OCI-LY1 (cell line): ENCODE measurements around the gene SH3BGR.

ENCODE experiments used
- H2AFZ ChIP-seq: fragments of 200-600 bp; sonication (generic), shearing (Covaris generic); 2 replicates; pipeline ENCODE4 v1.6.0; 2014; ENCODE audit warnings: antibody characterized with exemption, mild to moderate bottlenecking, low read length
- H3F3A ChIP-seq: fragments of 200-600 bp; sonication (generic), shearing (Covaris generic); 2 replicates; pipeline ENCODE4 v1.6.0; 2014; ENCODE audit warnings: mild to moderate bottlenecking, antibody characterized with exemption, low read length, moderate library complexity; ENCODE audit not compliant: insufficient read depth
- H3K27ac ChIP-seq: fragments of 200-600 bp; sonication (generic); 2 replicates; pipeline ENCODE4 v1.5.1; 2014; ENCODE audit warnings: low read length, mixed run types, mild to moderate bottlenecking, low read depth; ENCODE audit not compliant: poor library complexity, severe bottlenecking
- H3K27me3 ChIP-seq: fragments of 200-600 bp; sonication (generic); 2 replicates; pipeline ENCODE4 v1.6.0; 2014; ENCODE audit warnings: antibody characterized with exemption, mild to moderate bottlenecking, low read length, moderate library complexity; ENCODE audit not compliant: insufficient read depth
- H3K36me3 ChIP-seq: fragments of 200-600 bp; sonication (generic); 2 replicates; pipeline ENCODE4 v1.6.1; 2014; ENCODE audit warnings: mild to moderate bottlenecking, antibody characterized with exemption, low read length, moderate library complexity, mixed read lengths; ENCODE audit not compliant: insufficient read depth
- H3K4me1 ChIP-seq: fragments of 200-600 bp; sonication (generic); 2 replicates; pipeline ENCODE4 v1.5.1; 2014; ENCODE audit warnings: mild to moderate bottlenecking, low read length, moderate library complexity; ENCODE audit not compliant: insufficient read depth, severe bottlenecking
- H3K4me2 ChIP-seq: fragments of 200-600 bp; sonication (generic), shearing (Covaris generic); 2 replicates; pipeline ENCODE4 v1.6.1; 2014; ENCODE audit warnings: low read length
- H3K4me3 ChIP-seq: fragments of 200-600 bp; sonication (generic); 2 replicates; pipeline ENCODE4 v1.5.1; 2014; ENCODE audit warnings: low read length, low read depth, mild to moderate bottlenecking, mixed read lengths; ENCODE audit not compliant: poor library complexity, severe bottlenecking
- H3K79me2 ChIP-seq: fragments of 200-600 bp; shearing (Covaris generic); 2 replicates; pipeline ENCODE4 v1.6.1; 2016; ENCODE audit warnings: mixed run types, low read length, mixed read lengths; ENCODE audit not compliant: insufficient read depth
- H3K9ac ChIP-seq: fragments of 200-600 bp; sonication (generic), shearing (Covaris generic); 2 replicates; pipeline ENCODE4 v1.6.1; 2014; ENCODE audit warnings: mild to moderate bottlenecking, low read length, mixed read lengths
- H3K9me2 ChIP-seq: fragments of 200-600 bp; sonication (generic), shearing (Covaris generic); 2 replicates; pipeline ENCODE4 v1.6.1; 2014; ENCODE audit warnings: low read depth, mild to moderate bottlenecking, low read length, mixed read lengths
- H3K9me3 ChIP-seq: fragments of 200-600 bp; shearing (Covaris generic); 2 replicates; pipeline ENCODE4 v1.6.1; 2014; ENCODE audit warnings: low read length, mixed read lengths
- H4K20me1 ChIP-seq: fragments of 200-600 bp; sonication (generic), shearing (Covaris generic); 2 replicates; pipeline ENCODE4 v1.6.0; 2016; ENCODE audit warnings: mild to moderate bottlenecking, low read length; ENCODE audit not compliant: insufficient read depth
- CTCF ChIP-seq: fragments of 200-600 bp; sonication (generic), shearing (Covaris generic); IDR thresholded peaks from 2 replicates; pipeline ENCODE4 v1.5.1; 2017; ENCODE audit warnings: mild to moderate bottlenecking, antibody characterized with exemption, low read length, moderate library complexity, mixed read lengths
- EZH2 ChIP-seq: fragments of 200-600 bp; sonication (generic), shearing (Covaris generic); IDR thresholded peaks from 2 replicates; pipeline ENCODE4 v1.8.0; 2017; ENCODE audit warnings: borderline replicate concordance, mixed run types, mild to moderate bottlenecking, antibody characterized with exemption, low read length, moderate library complexity, mixed read lengths

Gene SH3BGR

GRCh38 chr21:39439232-39439631, 12.5 kb upstream of the SH3BGR start:
- no peaks in the 10 kb centered on the region for H3K9me3 ChIP-seq
- H3K4me2 ChIP-seq = no peak overlapping the region
- H3K9ac ChIP-seq = no peak overlapping the region
- no peaks in the 10 kb centered on the region for H3K79me2 ChIP-seq
- no peaks in the 10 kb centered on the region for H4K20me1 ChIP-seq
- TF ChIP-seq EZH2 (no peak), CTCF (no peak)
- H3K4me1 ChIP-seq = no peaks in the 10 kb centered on the region
- H3K27ac ChIP-seq = no peak overlapping the region
- no peak overlapping the region for H3K4me3 ChIP-seq
- no peaks in the 10 kb centered on the region for H3K36me3 ChIP-seq
- H2AFZ ChIP-seq = no peak overlapping the region
- H3F3A ChIP-seq = no peaks in the 10 kb centered on the region
- H3K9me2 ChIP-seq = no peaks in the 10 kb centered on the region
- no peaks in the 10 kb centered on the region for H3K27me3 ChIP-seq

GRCh38 chr21:39441502-39442475, 10.0 kb upstream of the SH3BGR start:
- no peaks in the 10 kb centered on the region for H3K36me3 ChIP-seq
- H3K4me3 ChIP-seq = no peak overlapping the region
- no peak overlapping the region for H3K4me2 ChIP-seq
- H2AFZ ChIP-seq = no peak overlapping the region
- no peaks in the 10 kb centered on the region for H3K9me2 ChIP-seq
- H4K20me1 ChIP-seq = no peaks in the 10 kb centered on the region
- H3F3A ChIP-seq = no peaks in the 10 kb centered on the region
- H3K9ac ChIP-seq = no peak overlapping the region
- H3K79me2 ChIP-seq = no peaks in the 10 kb centered on the region
- H3K27ac ChIP-seq = no peak overlapping the region
- H3K9me3 ChIP-seq = no peaks in the 10 kb centered on the region
- H3K4me1 ChIP-seq = peaks cover 16% of the 10 kb centered on the region
- no peaks in the 10 kb centered on the region for H3K27me3 ChIP-seq
- TF ChIP-seq EZH2 (no peak), CTCF (peak; percentile 80)

GRCh38 chr21:39444421-39445180, 7.2 kb upstream of the SH3BGR start:
- no peaks in the 10 kb centered on the region for H3F3A ChIP-seq
- H3K9me3 ChIP-seq = no peaks in the 10 kb centered on the region
- no peaks in the 10 kb centered on the region for H3K79me2 ChIP-seq
- H3K4me2 ChIP-seq = peak overlapping the region; percentile 86
- H3K27me3 ChIP-seq = 0 out of 2 replicates have a peak, but pooled peaks cover 6% of the 10 kb centered on the region
- H3K9me2 ChIP-seq = no peaks in the 10 kb centered on the region
- H3K4me1 ChIP-seq = peaks cover 16% of the 10 kb centered on the region
- H4K20me1 ChIP-seq = no peaks in the 10 kb centered on the region
- H2AFZ ChIP-seq = no peak overlapping the region
- H3K4me3 ChIP-seq = peak overlapping the region; percentile 75
- H3K36me3 ChIP-seq = no peaks in the 10 kb centered on the region
- TF ChIP-seq EZH2 (no peak), CTCF (no peak)
- no peak overlapping the region for H3K27ac ChIP-seq
- peak overlapping the region; percentile 73 for H3K9ac ChIP-seq
